ENCODE measurements around the gene ELAC2. TPM values are rescaled to one million over a fixed set of nuclear protein-coding genes. Genes with fewer than 3 reads are reported as not detected.

Gene ELAC2
- total RNA-seq, 6 donors from 2014 or later = 40.5 to 67.1 (median 46.4) TPM

- Histone ChIP-seq H3K27ac (no peak overlapping the region), H3K9me3 (no peaks in the 10 kb centered on the region), H3K4me3 (no peak overlapping the region), H3K36me3 (peaks cover 31 to 98% (median 96%) of the 10 kb centered on the region in 4 donors), H3K27me3 (no peaks in the 10 kb centered on the region), H3K4me1 (peaks cover 0 to 15% (median 2%) of the 10 kb centered on the region in 4 donors)
- DNase-seq = no peak
- 94 to 97% methylated on average over 6 to 8 of the region's 8 CpGs for whole genome bisulfite sequencing, 2 donors
- no peak for ATAC-seq (ENCODE audit: low FRiP score in 2 of 2)
- TF ChIP-seq POLR2AphosphoS5 (IDR thresholded peaks at IDR 0.05) (no peak), CTCF (IDR thresholded peaks at IDR 0.05) (no peak), EP300 (IDR thresholded peaks at IDR 0.05) (no peak), POLR2A (IDR thresholded peaks at IDR 0.05) (no peak)
Observed at GRCh38 chr17:13000561-13000960, 17.3 kb downstream of the ELAC2 start.

- 98% methylated on average over 5 of the region's 5 CpGs for WGBS, 2 donors
- no peaks in the 10 kb centered on the region for H3K9me3 ChIP-seq
- H3K27ac ChIP-seq = no peak overlapping the region
- peaks cover 42 to 98% (median 96%) of the 10 kb centered on the region in 4 donors for H3K36me3 ChIP-seq
- TF ChIP-seq EP300 (IDR thresholded peaks at IDR 0.05) = no peak
- DNase-seq (no peak), ATAC-seq (ENCODE audit: low FRiP score in 2 of 2) (no peak)
- H3K4me1 ChIP-seq = peaks cover 0 to 15% (median 2%) of the 10 kb centered on the region in 4 donors
- no peak overlapping the region for H3K4me3 ChIP-seq
- H3K27me3 ChIP-seq = no peaks in the 10 kb centered on the region
Observed at GRCh38 chr17:12998874-12999273, 19.0 kb downstream of the ELAC2 start.

- DNase-seq = no peak
- H3K36me3 ChIP-seq = peaks cover 45 to 98% (median 96%) of the 10 kb centered on the region in 4 donors
- ATAC-seq (ENCODE audit: low FRiP score in 2 of 2) = no peak
Observed at GRCh38 chr17:12998461-12998860, 19.4 kb downstream of the ELAC2 start.

GRCh38 chr17:12996941-12997340 is 20.9 kb downstream of the ELAC2 start:
- peaks cover 0 to 3% (median under 1%) of the 10 kb centered on the region in 4 donors for H3K4me1 ChIP-seq
- 93 to 95% methylated on average over 5 of the region's 5 CpGs for WGBS, 2 donors
- H3K9me3 ChIP-seq = no peaks in the 10 kb centered on the region
- TF ChIP-seq POLR2AphosphoS5 (IDR thresholded peaks at IDR 0.05) (no peak), CTCF (IDR thresholded peaks at IDR 0.05) (no peak), EP300 (IDR thresholded peaks at IDR 0.05) (no peak), POLR2A (IDR thresholded peaks at IDR 0.05) (no peak)
- peaks cover 52 to 100% (median 97%) of the 10 kb centered on the region in 4 donors for H3K36me3 ChIP-seq
- H3K4me3 ChIP-seq = no peak overlapping the region
- no peaks in the 10 kb centered on the region for H3K27me3 ChIP-seq
- H3K27ac ChIP-seq = no peak overlapping the region
- DNase-seq (no peak), ATAC-seq (ENCODE audit: low FRiP score in 2 of 2) (no peak)

More at GRCh38 chr17:12998461-12998860, 19.4 kb downstream of the ELAC2 start:
- peaks cover 0 to 15% (median 2%) of the 10 kb centered on the region in 4 donors for H3K4me1 ChIP-seq
- no peaks in the 10 kb centered on the region for H3K27me3 ChIP-seq
- 87 to 91% methylated on average over 8 of the region's 8 CpGs for WGBS, 2 donors
- H3K27ac ChIP-seq = no peak overlapping the region
- no peaks in the 10 kb centered on the region for H3K9me3 ChIP-seq
- H3K4me3 ChIP-seq = no peak overlapping the region
- TF ChIP-seq POLR2A (IDR thresholded peaks at IDR 0.05) (no peak), POLR2AphosphoS5 (IDR thresholded peaks at IDR 0.05) (no peak), EP300 (IDR thresholded peaks at IDR 0.05) (no peak), CTCF (IDR thresholded peaks at IDR 0.05) (no peak)

- ATAC-seq (ENCODE audit: low FRiP score in 2 of 2) (no peak), DNase-seq (no peak)
- Histone ChIP-seq H3K4me1 (no peaks in the 10 kb centered on the region), H3K27me3 (no peaks in the 10 kb centered on the region), H3K9me3 (no peaks in the 10 kb centered on the region), H3K4me3 (no peak overlapping the region), H3K27ac (no peak overlapping the region), H3K36me3 (peaks cover 52 to 100% (median 100%) of the 10 kb centered on the region in 4 donors)
- no peak for TF ChIP-seq POLR2AphosphoS5 (IDR thresholded peaks at IDR 0.05)
- TF ChIP-seq EP300 (IDR thresholded peaks at IDR 0.05) = no peak
- no peak for TF ChIP-seq POLR2A (IDR thresholded peaks at IDR 0.05)
- TF ChIP-seq CTCF (IDR thresholded peaks at IDR 0.05) = no peak
- WGBS, 2 donors = 95 to 96% methylated on average over 10 of the region's 10 CpGs
Observed at GRCh38 chr17:12996357-12996756, 21.5 kb downstream of the ELAC2 start.
